Ascending aorta (tissue), 2 donors: Measurements from ENCODE around the gene FMN2. TPM values are rescaled to one million over a fixed set of nuclear protein-coding genes. Genes with fewer than 3 reads are reported as not detected.

Source experiments
- DNase-seq, 2 donors: peaks; one replicate each; pipeline ENCODE4 v3.0.0-alpha.2; 2019; ENCODE audit warnings: low spot score in 2 of 2
- H3K27ac ChIP-seq, 2 donors: fragments of 200-600 bp; sonication (generic); one replicate each; pipeline ENCODE4 v1.5.1; 2016 to 2017; ENCODE audit warnings: mild to moderate bottlenecking in 1 of 2
- H3K27me3 ChIP-seq: fragments of 200-600 bp; sonication (generic); one replicate; pipeline ENCODE4 v1.5.1; 2017
- H3K36me3 ChIP-seq, 2 donors: fragments of 200-600 bp; sonication (generic); one replicate each; pipeline ENCODE4 v1.5.1; 2016
- H3K4me1 ChIP-seq, 2 donors: fragments of 200-600 bp; sonication (generic); one replicate each; pipeline ENCODE4 v1.5.1; 2016 to 2017; ENCODE audit warnings: mild to moderate bottlenecking in 1 of 2
- H3K4me3 ChIP-seq, 2 donors: fragments of 200-600 bp; sonication (generic); one replicate each; pipeline ENCODE4 v1.5.1; 2016 to 2017; ENCODE audit warnings: mild to moderate bottlenecking in 1 of 2
- H3K9me3 ChIP-seq, 2 donors: fragments of 200-600 bp; sonication (generic); one replicate each; pipeline ENCODE4 v1.5.1; 2016
- CTCF ChIP-seq, 3 experiments: fragments of 200-600 bp in 2 of 3; fragments of 450-650 bp in 1 of 3; sonication (generic) in 2 of 3; IDR thresholded peaks; one replicate each; pipeline ENCODE4 v1.5.1; 2016 to 2019; ENCODE audit warnings: antibody characterized with exemption in 3 of 3, mild to moderate bottlenecking in 1 of 3, moderate library complexity in 1 of 3
- intact Hi-C: fragments of 100-400 bp; cut with DNase I; formaldehyde crosslinking; loops from one replicate; pipeline ENCODE4 v1.15.1; 2023
- total RNA-seq: library from RNA; depleted of rRNA; stranded (reverse); fragments of >200 nt; gene quantifications from one replicate; pipeline ENCODE4 v1.1.0, GENCODE V29; 2016

FMN2 gene
- total RNA-seq, 1 donor from 2014 or later, result not detected

- intact Hi-C loops, result no loop called here
- DNase-seq, result no peak
- no peak for TF ChIP-seq CTCF (IDR thresholded peaks at IDR 0.05)
- H3K27ac ChIP-seq, result no peak overlapping the region
- no peaks in the 10 kb centered on the region for H3K4me1 ChIP-seq
- H3K27me3 ChIP-seq, result no peaks in the 10 kb centered on the region
- H3K36me3 ChIP-seq, result no peaks in the 10 kb centered on the region
- no peaks in the 10 kb centered on the region for H3K9me3 ChIP-seq
- no peak overlapping the region for H3K4me3 ChIP-seq
Observed at GRCh38 chr1:240295811-240296210, 204.1 kb downstream of the FMN2 start.

- no peak for DNase-seq
- no peak overlapping the region for H3K4me3 ChIP-seq
- H3K9me3 ChIP-seq, result no peaks in the 10 kb centered on the region
- H3K36me3 ChIP-seq, result no peaks in the 10 kb centered on the region
- intact Hi-C loops, result no loop called here
- no peaks in the 10 kb centered on the region for H3K4me1 ChIP-seq
- H3K27me3 ChIP-seq, result no peaks in the 10 kb centered on the region
- no peak overlapping the region for H3K27ac ChIP-seq
- no peak for TF ChIP-seq CTCF (IDR thresholded peaks at IDR 0.05)
Observed at GRCh38 chr1:240304466-240304865, 212.8 kb downstream of the FMN2 start.

GRCh38 chr1:240306673-240307072 is 215.0 kb downstream of the FMN2 start:
- DNase-seq, result no peak

GRCh38 chr1:240308096-240308495 is 216.4 kb downstream of the FMN2 start:
- intact Hi-C loops, result no loop called here
- Histone ChIP-seq H3K4me1 (no peaks in the 10 kb centered on the region), H3K36me3 (no peaks in the 10 kb centered on the region), H3K4me3 (no peak overlapping the region), H3K9me3 (no peaks in the 10 kb centered on the region), H3K27me3 (no peaks in the 10 kb centered on the region), H3K27ac (no peak overlapping the region)
- no peak for DNase-seq
- no peak for TF ChIP-seq CTCF (IDR thresholded peaks at IDR 0.05)

More at GRCh38 chr1:240306673-240307072, 215.0 kb downstream of the FMN2 start:
- intact Hi-C loops, result no loop called here
- H3K27me3 ChIP-seq, result no peaks in the 10 kb centered on the region
- no peak for TF ChIP-seq CTCF (IDR thresholded peaks at IDR 0.05)
- H3K9me3 ChIP-seq, result no peaks in the 10 kb centered on the region
- no peaks in the 10 kb centered on the region for H3K4me1 ChIP-seq
- no peaks in the 10 kb centered on the region for H3K36me3 ChIP-seq
- no peak overlapping the region for H3K4me3 ChIP-seq
- H3K27ac ChIP-seq, result no peak overlapping the region

- no peaks in the 10 kb centered on the region for H3K4me1 ChIP-seq
- intact Hi-C loops, result no loop called here
- no peaks in the 10 kb centered on the region for H3K9me3 ChIP-seq
- TF ChIP-seq CTCF (IDR thresholded peaks at IDR 0.05), result no peak
- no peak overlapping the region for H3K27ac ChIP-seq
- H3K27me3 ChIP-seq, result no peaks in the 10 kb centered on the region
- no peak overlapping the region for H3K4me3 ChIP-seq
- no peaks in the 10 kb centered on the region for H3K36me3 ChIP-seq
- DNase-seq, result no peak
Observed at GRCh38 chr1:240309769-240310168, 218.1 kb downstream of the FMN2 start.
